Transverse colon (tissue), 4 donors: Measurements from ENCODE around the gene HSPH1.

Experiments used
- CTCF ChIP-seq, 5 experiments: fragments of 200-600 bp in 3 of 5; fragments of 450-650 bp in 2 of 5; sonication (generic) in 3 of 5; IDR thresholded peaks; 1 replicate in 2 of 5; 2 replicates in 3 of 5; pipeline ENCODE4 v1.5.1; 2016 to 2017; ENCODE audit warnings: antibody characterized with exemption in 5 of 5, inconsistent platforms in 3 of 5, mild to moderate bottlenecking in 2 of 5, moderate library complexity in 1 of 5
- EP300 ChIP-seq: sonication (generic); formaldehyde crosslinking; IDR thresholded peaks from one replicate; pipeline ENCODE4 v1.6.1; 2017; ENCODE audit warnings: antibody characterized with exemption, low read depth
- POLR2A ChIP-seq: fragments of 450-650 bp; IDR thresholded peaks from one replicate; pipeline ENCODE4 v1.6.1; 2016; ENCODE audit warnings: antibody characterized with exemption, mild to moderate bottlenecking, moderate library complexity
- POLR2AphosphoS5 ChIP-seq, 3 donors: sonication (generic); formaldehyde crosslinking; IDR thresholded peaks; one replicate each; pipeline ENCODE4 v1.6.1; 2016; ENCODE audit warnings: antibody characterized with exemption in 3 of 3

- TF ChIP-seq POLR2A: peak; percentile 84
- peak; percentile 14 for TF ChIP-seq EP300
- peak in 2 of 5 experiments; percentile 15 to 34 for TF ChIP-seq CTCF (IDR thresholded peaks at IDR 0.05)
- TF ChIP-seq POLR2AphosphoS5 (IDR thresholded peaks at IDR 0.05): peak; percentile 87 to 92 (median 90)
Observed at GRCh38 chr13:31161557-31162150, at the start of gene HSPH1.
